NCI-H2107 (cell line): ENCODE measurements around the gene BICRA.
"Not testable (repeated sequence)": the region's sequence is repeated elsewhere in the genome, so short reads cannot be mapped to it uniquely, and the experiment has no call there.

Experiments used
- DNase-seq: peaks from one replicate; lab custom pipeline; 2025; lab: John Stamatoyannopoulos, UW

Gene BICRA

GRCh38 chr19:47663435-47663910, 54.5 kb downstream of the BICRA start:
- no peak for DNase-seq

GRCh38 chr19:47663911-47664771, 55.2 kb downstream of the BICRA start:
- DNase-seq = no peak

- DNase-seq = not testable (repeated sequence)
Observed at GRCh38 chr19:47668556-47668955, 59.6 kb downstream of the BICRA start.

GRCh38 chr19:47670736-47671135, 61.8 kb downstream of the BICRA start:
- DNase-seq = no peak

- DNase-seq = no peak
Observed at GRCh38 chr19:47671499-47671898, 62.6 kb downstream of the BICRA start.

- DNase-seq = no peak
Observed at GRCh38 chr19:47673426-47673825, 64.5 kb downstream of the BICRA start.

GRCh38 chr19:47674548-47674947, 65.6 kb downstream of the BICRA start:
- DNase-seq = no peak

- no peak for DNase-seq
Observed at GRCh38 chr19:47675271-47675670, 66.3 kb downstream of the BICRA start.

- DNase-seq = no peak
Observed at GRCh38 chr19:47675859-47676258, 66.9 kb downstream of the BICRA start.

GRCh38 chr19:47676811-47677210, 67.9 kb downstream of the BICRA start:
- DNase-seq = no peak

GRCh38 chr19:47679251-47679900, 70.4 kb downstream of the BICRA start:
- no peak for DNase-seq

- DNase-seq = no peak
Observed at GRCh38 chr19:47679922-47680857, 71.3 kb downstream of the BICRA start.

GRCh38 chr19:47680858-47681332, 72.0 kb downstream of the BICRA start:
- DNase-seq = no peak

GRCh38 chr19:47681388-47681787, 72.5 kb downstream of the BICRA start:
- DNase-seq = no peak

- no peak for DNase-seq
Observed at GRCh38 chr19:47681936-47682335, 73.0 kb downstream of the BICRA start.

GRCh38 chr19:47682939-47683338, 74.0 kb downstream of the BICRA start:
- no peak for DNase-seq

- DNase-seq = no peak
Observed at GRCh38 chr19:47686679-47687450, 77.9 kb downstream of the BICRA start.

- no peak for DNase-seq
Observed at GRCh38 chr19:47687906-47688305, 79.0 kb downstream of the BICRA start.

- DNase-seq = no peak
Observed at GRCh38 chr19:47691090-47691489, 82.2 kb downstream of the BICRA start.

GRCh38 chr19:47691782-47692181, 82.8 kb downstream of the BICRA start:
- DNase-seq = no peak

GRCh38 chr19:47693489-47693888, 84.6 kb downstream of the BICRA start:
- DNase-seq = no peak
